Left renal pelvis (tissue), 4 donors: Measurements from ENCODE around the gene MRPS12. TPM values are rescaled to one million over a fixed set of nuclear protein-coding genes. Genes with fewer than 3 reads are reported as not detected.

Source experiments
- DNase-seq, 4 donors: peaks; one replicate each; pipeline ENCODE4 v3.0.0-alpha.2; 2013; ENCODE audit warnings: low read depth in 4 of 4, low spot score in 3 of 4
- polyA plus RNA-seq, 4 donors: library from polyadenylated mRNA; unstranded; fragments of 120-200 nt; gene quantifications; one replicate each; pipeline ENCODE4 v1.2.1, GENCODE V29; 2013; ENCODE audit not compliant: insufficient read length in 4 of 4

MRPS12 gene
- polyA plus RNA-seq, 4 donors, result 11.9 to 32.1 (median 17.6) TPM

- no peak for DNase-seq
Measured at GRCh38 chr19:38910488-38910887, 20.3 kb upstream of the MRPS12 start.

GRCh38 chr19:38911388-38912001, 19.2 kb upstream of the MRPS12 start:
- DNase-seq, result no peak

GRCh38 chr19:38912600-38913514, 17.9 kb upstream of the MRPS12 start:
- DNase-seq, result no peak

GRCh38 chr19:38913958-38914357, 16.8 kb upstream of the MRPS12 start:
- no peak for DNase-seq

GRCh38 chr19:38915329-38916321, 15.1 kb upstream of the MRPS12 start:
- DNase-seq, result no peak

- no peak for DNase-seq
Measured at GRCh38 chr19:38917516-38917915, 13.2 kb upstream of the MRPS12 start.

- DNase-seq, result no peak
Measured at GRCh38 chr19:38917921-38918491, 12.7 kb upstream of the MRPS12 start.

- DNase-seq, result no peak
Measured at GRCh38 chr19:38918526-38918925, 12.2 kb upstream of the MRPS12 start.

GRCh38 chr19:38919837-38920601, 10.7 kb upstream of the MRPS12 start:
- DNase-seq, result no peak

GRCh38 chr19:38920602-38921419, 9.9 kb upstream of the MRPS12 start:
- no peak for DNase-seq

- DNase-seq, result no peak
Measured at GRCh38 chr19:38921420-38922274, 9.1 kb upstream of the MRPS12 start.

GRCh38 chr19:38922482-38922881, 8.3 kb upstream of the MRPS12 start:
- DNase-seq, result no peak

GRCh38 chr19:38924388-38924787, 6.4 kb upstream of the MRPS12 start:
- no peak for DNase-seq

GRCh38 chr19:38928391-38929001, 2.2 kb upstream of the MRPS12 start:
- DNase-seq, result no peak

GRCh38 chr19:38929929-38930775, 592 bp upstream of the MRPS12 start, which contains the start of gene SARS2:
TSS of gene SARS2 (minus strand) at chr19:38930763. CDS start at chr19:38930736, 27 bp downstream.
- DNase-seq, result peak; percentile 29 to 88 (median 86)

- DNase-seq, result no peak
Measured at GRCh38 chr19:38931521-38931793, 713 bp downstream of the MRPS12 start.
